PC-9 (cell line): Measurements from ENCODE around the gene TMOD3. TPM values are rescaled to one million over a fixed set of nuclear protein-coding genes. Genes with fewer than 3 reads are reported as not detected.

Source experiments
- BruUV-seq: library from RNA; stranded (reverse); fragments of 400-500 nt; replicated peaks from 2 replicates; lab custom pipeline; 2021; lab: Mats Ljungman, UMichigan
- CTCF ChIA-PET: fragments of 300-600 bp; sonication (Branson Sonifier 250); formaldehyde crosslinking; loops from one replicate; lab custom pipeline; 2022; ENCODE audit warnings: antibody characterized with exemption; lab: Charles Lee
- POLR2A ChIA-PET: fragments of 300-600 bp; sonication (Branson Sonifier 250); formaldehyde crosslinking; loops from one replicate; lab custom pipeline; 2022; ENCODE audit warnings: antibody characterized with exemption; ENCODE audit not compliant: unreplicated experiment; lab: Charles Lee
- DNase-seq, 2 experiments: peaks; one replicate each; pipeline versions ENCODE4 v3.0.0 to v3.0.0-alpha.2; 2015 to 2022; ENCODE audit warnings: mixed read lengths in 1 of 2
- H2AFZ ChIP-seq: fragments of 200-600 bp; sonication (generic); 2 replicates; pipeline ENCODE4 v1.8.1; 2017; ENCODE audit warnings: antibody characterized with exemption
- H3F3A ChIP-seq: fragments of 200-600 bp; sonication (generic); 2 replicates; pipeline ENCODE4 v1.8.1; 2017; ENCODE audit warnings: antibody characterized with exemption, mild to moderate bottlenecking, low read depth; ENCODE audit not compliant: insufficient read depth
- H3K27ac ChIP-seq: fragments of 200-600 bp; sonication (generic); 2 replicates; pipeline ENCODE4 v1.6.1; 2016; ENCODE audit warnings: mixed run types
- H3K27me3 ChIP-seq: fragments of 200-600 bp; sonication (generic); 2 replicates; pipeline ENCODE4 v1.6.1; 2016; ENCODE audit warnings: low read depth, mixed run types; ENCODE audit not compliant: insufficient read depth
- H3K36me3 ChIP-seq: fragments of 200-600 bp; sonication (generic); 2 replicates; pipeline ENCODE4 v1.6.1; 2016; ENCODE audit warnings: low read depth, mixed run types
- H3K4me1 ChIP-seq: fragments of 200-600 bp; sonication (generic); replicated peaks from 2 replicates; pipeline ENCODE4 v1.6.1; 2016; ENCODE audit warnings: mixed run types; ENCODE audit not compliant: insufficient read depth
- H3K4me2 ChIP-seq: fragments of 200-600 bp; sonication (generic); 2 replicates; pipeline ENCODE4 v1.6.1; 2017; ENCODE audit warnings: mixed run types
- H3K4me3 ChIP-seq: fragments of 200-600 bp; sonication (generic); 2 replicates; pipeline ENCODE4 v1.6.1; 2016; ENCODE audit warnings: mixed run types
- H3K79me2 ChIP-seq: fragments of 200-600 bp; sonication (generic); 2 replicates; pipeline ENCODE4 v1.6.1; 2017; ENCODE audit warnings: low read depth, mixed run types
- H3K9me2 ChIP-seq: fragments of 200-600 bp; sonication (generic); 2 replicates; pipeline ENCODE4 v1.8.1; 2017; ENCODE audit warnings: mild to moderate bottlenecking; ENCODE audit not compliant: insufficient read depth
- H3K9me3 ChIP-seq: fragments of 200-600 bp; sonication (generic); 2 replicates; pipeline ENCODE4 v1.8.1; 2016; ENCODE audit warnings: low read depth; ENCODE audit not compliant: insufficient read depth
- H4K20me1 ChIP-seq: fragments of 200-600 bp; sonication (generic); 2 replicates; pipeline ENCODE4 v1.8.1; 2017; ENCODE audit not compliant: insufficient read depth
- EZH2 ChIP-seq: fragments of 200-600 bp; sonication (generic); IDR thresholded peaks from 2 replicates; pipeline ENCODE4 v1.8.0; 2017; ENCODE audit warnings: antibody characterized with exemption, low read depth
- intact Hi-C: fragments of 100-400 bp; cut with micrococcal nuclease; formaldehyde crosslinking; loops from one replicate; pipeline ENCODE4 v1.10.0; 2022; ENCODE audit not compliant: unreplicated experiment
- total RNA-seq: library from RNA; stranded (reverse); gene quantifications from 2 replicates; pipeline ENCODE4 v1.2.3, GENCODE V29; 2021
- TF ChIP-seq, protein P1 (sequence below): fragments of 200-600 bp; sonication (generic); conservative IDR thresholded peaks from 2 replicates; pipeline ENCODE4 v1.6.1; 2017; ENCODE audit warnings: mixed run types, antibody characterized with exemption, mild to moderate bottlenecking, moderate library complexity

The TMOD3 gene
- total RNA-seq, 1 experiment from 2014 or later: 125 TPM

DNA sequence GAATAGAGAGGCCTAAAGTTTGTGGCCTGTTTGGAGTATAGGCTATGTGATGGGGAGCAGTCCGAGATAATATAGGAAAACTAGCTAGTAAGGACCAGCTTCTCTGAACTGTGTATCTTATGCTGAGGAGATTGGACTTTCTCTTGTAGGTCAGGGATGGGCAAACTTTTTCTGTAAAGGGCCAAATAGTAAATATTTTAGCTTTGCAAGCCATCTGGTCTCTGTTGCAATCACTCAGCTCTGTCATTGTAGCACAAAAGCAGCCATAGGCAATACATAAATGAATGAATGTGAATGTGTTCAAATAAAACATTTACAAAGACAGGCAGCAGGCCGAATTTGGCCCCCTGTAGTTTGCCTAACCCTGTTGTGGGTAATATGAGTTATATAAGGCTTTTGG is 24.5 kb downstream of the TMOD3 start:
- intact Hi-C loops: no loop called here

DNA sequence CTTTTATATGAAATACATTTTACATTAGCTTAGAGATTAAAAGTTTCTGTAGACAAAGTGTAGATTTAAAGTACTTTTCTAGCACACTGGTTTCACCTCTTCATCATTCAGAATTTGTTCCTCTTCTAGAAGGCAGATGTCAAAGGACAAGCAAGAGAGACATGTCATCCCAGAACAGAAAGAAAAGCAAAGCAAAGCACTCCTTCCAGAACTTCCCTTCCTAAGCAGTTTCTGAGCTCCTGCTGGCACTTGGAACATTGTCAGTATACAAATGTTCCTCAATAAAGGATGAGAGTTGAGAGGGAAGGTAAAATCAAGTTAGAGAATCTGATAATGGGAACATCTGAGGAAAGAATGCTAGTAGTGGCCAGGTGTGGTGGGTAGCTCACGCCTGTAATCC is 26.2 kb downstream of the TMOD3 start:
- intact Hi-C loops: no loop called here
- peaks cover 91% of the 10 kb centered on the region for H3K79me2 ChIP-seq
- no peaks in the 10 kb centered on the region for H3K36me3 ChIP-seq
- no peak for DNase-seq
- ChIA-PET POLR2A (interaction anchor here (0.6 kb wide), 1 partner anchor 1414 kb away, joined by 3 read pairs; no protein-coding TSS in a partner anchor), CTCF (interaction anchor here (0.7 kb wide), 1 partner anchor 34 kb away, joined by 3 read pairs; no protein-coding TSS in a partner anchor)
- H3K4me3 ChIP-seq: no peak overlapping the region
- no peak overlapping the region for H3K27ac ChIP-seq
- H4K20me1 ChIP-seq: no peaks in the 10 kb centered on the region
- no peaks in the 10 kb centered on the region for H3K9me2 ChIP-seq
- H3K4me2 ChIP-seq: no peak overlapping the region
- H3K27me3 ChIP-seq: no peaks in the 10 kb centered on the region
- H2AFZ ChIP-seq: no peak overlapping the region
- no peaks in the 10 kb centered on the region for H3K4me1 ChIP-seq
- TF ChIP-seq EZH2: no peak
- TF ChIP-seq, protein P1, sequence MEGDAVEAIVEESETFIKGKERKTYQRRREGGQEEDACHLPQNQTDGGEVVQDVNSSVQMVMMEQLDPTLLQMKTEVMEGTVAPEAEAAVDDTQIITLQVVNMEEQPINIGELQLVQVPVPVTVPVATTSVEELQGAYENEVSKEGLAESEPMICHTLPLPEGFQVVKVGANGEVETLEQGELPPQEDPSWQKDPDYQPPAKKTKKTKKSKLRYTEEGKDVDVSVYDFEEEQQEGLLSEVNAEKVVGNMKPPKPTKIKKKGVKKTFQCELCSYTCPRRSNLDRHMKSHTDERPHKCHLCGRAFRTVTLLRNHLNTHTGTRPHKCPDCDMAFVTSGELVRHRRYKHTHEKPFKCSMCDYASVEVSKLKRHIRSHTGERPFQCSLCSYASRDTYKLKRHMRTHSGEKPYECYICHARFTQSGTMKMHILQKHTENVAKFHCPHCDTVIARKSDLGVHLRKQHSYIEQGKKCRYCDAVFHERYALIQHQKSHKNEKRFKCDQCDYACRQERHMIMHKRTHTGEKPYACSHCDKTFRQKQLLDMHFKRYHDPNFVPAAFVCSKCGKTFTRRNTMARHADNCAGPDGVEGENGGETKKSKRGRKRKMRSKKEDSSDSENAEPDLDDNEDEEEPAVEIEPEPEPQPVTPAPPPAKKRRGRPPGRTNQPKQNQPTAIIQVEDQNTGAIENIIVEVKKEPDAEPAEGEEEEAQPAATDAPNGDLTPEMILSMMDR: no peak
- no peaks in the 10 kb centered on the region for H3F3A ChIP-seq
- no TSS peak for BruUV-seq
- H3K9me3 ChIP-seq: no peaks in the 10 kb centered on the region

More for the DNA sequence above, 24.5 kb downstream of the TMOD3 start:
- Histone ChIP-seq H3K27ac (no peak overlapping the region), H3K4me1 (no peaks in the 10 kb centered on the region), H3F3A (no peaks in the 10 kb centered on the region), H3K36me3 (no peaks in the 10 kb centered on the region), H3K4me3 (no peak overlapping the region), H4K20me1 (no peaks in the 10 kb centered on the region), H3K9me3 (no peaks in the 10 kb centered on the region), H3K79me2 (peaks cover 93% of the 10 kb centered on the region), H3K4me2 (no peak overlapping the region), H3K9me2 (no peaks in the 10 kb centered on the region), H3K27me3 (no peaks in the 10 kb centered on the region), H2AFZ (no peak overlapping the region)
- POLR2A ChIA-PET: interaction anchor here (0.6 kb wide), 1 partner anchor 25 kb away, joined by 7 read pairs; no protein-coding TSS in a partner anchor
- CTCF ChIA-PET: no interaction called here
- BruUV-seq: no TSS peak
- TF ChIP-seq, protein P1: no peak
- TF ChIP-seq EZH2: no peak
- DNase-seq: no peak

DNA sequence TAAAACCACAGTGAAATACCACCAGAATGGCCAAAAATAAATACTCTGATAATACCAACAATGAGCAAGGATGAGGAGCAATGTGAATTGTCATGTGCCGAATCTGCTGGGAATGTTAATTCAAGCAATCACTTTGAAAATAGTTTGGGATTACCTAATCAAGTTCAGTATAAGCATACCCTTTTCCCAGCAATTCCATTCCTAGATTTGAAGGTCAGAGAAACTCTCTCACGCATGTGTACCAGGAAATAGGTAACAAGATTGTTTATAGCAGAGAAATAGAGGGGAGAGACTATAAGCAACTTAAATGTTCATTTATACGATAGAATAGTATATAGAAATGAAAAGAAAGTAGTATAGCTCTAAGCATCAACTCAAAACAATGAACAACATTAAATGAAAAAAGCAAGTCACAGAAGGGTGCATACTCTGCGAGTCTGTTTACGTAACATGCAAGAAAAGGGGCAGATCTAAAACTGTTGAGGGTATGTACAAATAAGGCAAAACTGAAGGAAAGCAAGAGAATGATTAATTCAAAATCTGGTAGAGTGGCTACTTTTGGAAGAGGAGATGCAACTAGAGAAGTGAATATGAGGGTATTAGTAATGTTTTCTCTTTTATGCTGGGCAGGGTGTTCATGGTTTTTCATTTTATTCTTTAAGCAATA is 27.4 kb downstream of the TMOD3 start:
- Histone ChIP-seq H3K4me3 (no peak overlapping the region), H3K36me3 (no peaks in the 10 kb centered on the region), H2AFZ (no peak overlapping the region), H3K4me1 (no peaks in the 10 kb centered on the region), H3K27ac (no peak overlapping the region), H3K9me3 (no peaks in the 10 kb centered on the region), H3K4me2 (no peak overlapping the region), H4K20me1 (no peaks in the 10 kb centered on the region), H3F3A (no peaks in the 10 kb centered on the region), H3K79me2 (peaks cover 87% of the 10 kb centered on the region), H3K9me2 (no peaks in the 10 kb centered on the region), H3K27me3 (no peaks in the 10 kb centered on the region)
- ChIA-PET CTCF (no interaction called here), POLR2A (interaction anchor here (0.5 to 0.7 kb wide), 2 partner anchors 17 to 288 kb away, joined by 3 to 4 read pairs; no protein-coding TSS in a partner anchor)
- intact Hi-C loops: no loop called here
- no TSS peak for BruUV-seq
- DNase-seq: no peak
- TF ChIP-seq EZH2: no peak
- TF ChIP-seq, protein P1: no peak
